NCI-H524 treated with DMSO at 0.1 percent for 48 hours (cell line): ENCODE data around the gene RNF113A.
"Not testable (repeated sequence)": the region's sequence is repeated elsewhere in the genome, so short reads cannot be mapped to it uniquely, and the experiment has no call there.

Experiments used
- DNase-seq: peaks from one replicate; lab custom pipeline; 2025; lab: John Stamatoyannopoulos, UW

Gene RNF113A

DNA sequence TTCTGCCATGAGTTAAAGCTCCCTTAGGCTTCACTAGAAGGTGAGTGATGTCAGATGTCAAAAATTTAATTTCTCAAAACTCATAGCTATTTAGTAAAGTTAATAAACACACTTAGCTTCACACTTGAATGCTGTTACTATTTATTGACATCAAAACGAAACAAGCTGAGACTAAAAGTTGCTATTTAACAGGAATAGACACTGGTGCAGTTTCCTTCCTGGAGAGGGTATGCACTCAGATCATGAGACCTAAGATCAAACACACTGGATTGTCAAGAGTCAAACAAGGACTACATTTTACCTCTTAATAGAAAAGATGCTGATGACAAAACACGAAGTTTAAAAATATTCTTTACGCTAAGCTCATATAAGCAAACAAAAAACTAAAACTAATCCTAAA, 37.6 kb downstream of the RNF113A start:
- DNase-seq = no peak

DNA sequence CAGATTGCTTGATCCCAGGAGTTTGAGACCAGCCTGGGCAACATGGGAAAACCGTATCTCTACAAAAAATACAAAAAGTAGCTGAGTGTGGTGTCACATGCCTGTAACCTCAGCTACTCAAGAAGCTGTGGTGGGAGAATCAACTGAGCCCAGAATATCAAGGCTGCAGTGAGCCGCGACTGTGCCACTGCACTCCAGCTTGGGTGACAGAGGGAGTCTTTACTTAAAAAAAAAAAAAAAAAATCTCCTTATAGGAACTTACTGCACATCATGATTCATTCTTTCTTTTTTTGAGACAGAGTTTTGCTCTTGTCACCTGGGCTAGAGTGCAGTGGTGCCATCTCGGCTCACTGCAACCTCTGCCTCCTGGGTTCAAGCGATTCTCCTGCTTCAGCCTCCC, 43.1 kb downstream of the RNF113A start:
- DNase-seq = no peak

DNA sequence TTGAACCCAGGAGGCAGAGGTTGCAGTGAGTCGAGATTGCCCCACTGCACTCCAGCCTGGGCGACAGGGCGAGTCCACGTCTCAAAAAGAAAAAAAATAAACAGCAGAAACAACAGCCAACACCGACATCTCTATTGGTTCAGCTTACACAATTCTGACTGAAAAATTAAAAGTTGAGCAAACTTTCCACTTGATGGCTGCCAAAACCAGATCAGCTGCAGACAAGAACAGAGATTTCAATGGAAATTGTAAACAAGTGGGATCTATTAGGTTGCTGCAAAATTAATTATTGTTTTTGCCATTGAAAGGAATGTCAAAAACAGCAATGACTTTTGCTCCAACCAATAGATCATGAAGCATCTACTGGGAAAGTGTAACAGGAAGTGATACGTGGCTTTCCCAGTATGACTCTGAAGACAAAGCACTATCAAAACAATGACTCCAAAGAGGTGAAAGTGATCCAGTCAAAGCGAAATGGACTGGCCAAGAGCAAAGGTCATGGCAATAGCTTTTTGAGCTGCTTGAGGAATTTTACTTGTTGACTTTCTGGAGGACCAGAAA, 45.1 kb downstream of the RNF113A start:
- DNase-seq = no peak

DNA sequence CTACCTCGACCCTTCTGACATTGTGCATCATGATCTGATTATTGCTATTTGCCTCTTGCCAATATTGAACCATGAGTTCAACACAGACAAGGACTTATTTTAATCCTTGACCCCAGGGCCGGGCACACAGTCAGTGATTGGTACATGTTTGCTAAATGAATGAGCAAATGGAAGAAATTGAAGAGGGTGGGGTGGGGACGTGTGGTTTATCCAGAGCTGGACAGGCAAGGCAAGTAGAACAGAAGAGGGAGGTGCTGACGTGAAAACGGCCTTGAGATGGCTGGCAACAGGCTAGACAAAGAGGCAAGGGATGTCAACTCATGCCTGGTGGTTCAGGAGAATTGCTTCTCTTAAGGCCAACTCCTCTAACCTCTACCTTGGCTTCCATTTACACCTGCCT, 47.3 kb downstream of the RNF113A start:
- DNase-seq = not testable (repeated sequence)

DNA sequence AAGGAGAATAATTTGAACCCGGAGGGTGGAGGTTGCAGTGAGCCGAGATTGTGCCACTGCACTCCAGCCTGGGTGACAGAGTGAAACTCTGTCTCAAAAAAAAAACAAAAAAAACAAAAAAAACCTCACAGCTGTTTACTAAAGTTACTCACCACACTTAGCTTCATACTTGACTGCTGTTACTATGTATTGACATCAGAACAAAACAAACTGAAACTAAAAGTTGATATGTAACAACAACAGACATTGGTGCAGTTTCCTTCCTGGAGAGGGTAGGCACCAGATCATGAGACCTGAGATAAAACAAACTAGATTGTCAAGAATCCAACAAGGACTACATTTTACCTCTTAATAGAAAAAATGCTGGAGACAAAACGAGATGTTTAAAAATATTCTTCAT, 49.8 kb downstream of the RNF113A start:
- DNase-seq = not testable (repeated sequence)
